B cell (primary cell): Measurements from ENCODE around the gene NFE2. TPM values are rescaled to one million over a fixed set of nuclear protein-coding genes. Genes with fewer than 3 reads are reported as not detected.

Experiments used
- ATAC-seq: fragments of 200-7000 bp; cut with Tn5 transposase; one replicate; pipeline ENCODE4 v1.10.0; 2021; ENCODE audit warnings: low read depth, mild to moderate bottlenecking, moderate number of reproducible peaks, moderate library complexity
- CTCF ChIA-PET: fragments of 350-600 bp; sonication (Branson Sonifier 250); formaldehyde crosslinking; loops from one replicate; lab custom pipeline; 2021; ENCODE audit warnings: antibody characterized with exemption, inconsistent platforms; lab: Charles Lee
- POLR2A ChIA-PET: fragments of 350-600 bp; sonication (Branson Sonifier 250); formaldehyde crosslinking; loops from one replicate; lab custom pipeline; 2021; ENCODE audit warnings: antibody characterized with exemption; lab: Charles Lee
- DNase-seq: peaks from one replicate; pipeline ENCODE4 v3.0.0; 2013
- H2AFZ ChIP-seq: 2 replicates; pipeline ENCODE4 v1.6.1; 2012; ENCODE audit warnings: mild to moderate bottlenecking, low read depth, low read length; ENCODE audit not compliant: insufficient read depth, poor library complexity, severe bottlenecking
- H3K27ac ChIP-seq, 2 donors: 1 replicate in 1 of 2; 2 replicates in 1 of 2; pipeline ENCODE4 v1.5.1; 2012 to 2013; ENCODE audit warnings: low read length in 2 of 2, mild to moderate bottlenecking in 2 of 2, moderate library complexity in 1 of 2
- H3K27me3 ChIP-seq, 4 experiments: fragments of 200-600 bp in 1 of 4; sonication (generic) in 1 of 4; replicated peaks in 1 of 4; 1 replicate in 2 of 4; 2 replicates in 2 of 4; pipeline versions ENCODE4 v1.6.1 to v1.7.0; 2013 to 2016; ENCODE audit warnings: low read length in 3 of 4, mild to moderate bottlenecking in 2 of 4, mixed read lengths in 1 of 4, moderate library complexity in 1 of 4; ENCODE audit not compliant: insufficient read depth in 4 of 4, control insufficient read depth in 3 of 4; ENCODE audit errors: control extremely low read depth in 1 of 4
- H3K36me3 ChIP-seq, 2 experiments: replicated peaks in 1 of 2; 1 replicate in 1 of 2; 2 replicates in 1 of 2; pipeline versions ENCODE4 v1.6.1 to v1.7.1; 2013; ENCODE audit warnings: low read length in 1 of 2; ENCODE audit not compliant: insufficient read depth in 2 of 2, control insufficient read depth in 1 of 2; ENCODE audit errors: control extremely low read depth in 1 of 2, extremely low read depth in 1 of 2
- H3K4me1 ChIP-seq, 2 donors: fragments of 200-600 bp in 1 of 2; sonication (generic) in 1 of 2; 1 replicate in 1 of 2; 2 replicates in 1 of 2; pipeline versions ENCODE4 v1.5.1 to v1.6.1; 2013 to 2017; ENCODE audit warnings: low read length in 2 of 2; ENCODE audit not compliant: control insufficient read depth in 2 of 2, insufficient read depth in 2 of 2
- H3K4me2 ChIP-seq: replicated peaks from 2 replicates; pipeline ENCODE3; 2012; ENCODE audit warnings: mild to moderate bottlenecking, low read depth, low read length; ENCODE audit not compliant: poor library complexity, severe bottlenecking
- H3K4me3 ChIP-seq, 5 experiments: fragments of 200-600 bp in 1 of 5; sonication (generic) in 1 of 5; 1 replicate in 3 of 5; 2 replicates in 2 of 5; pipeline versions ENCODE4 v1.5.1 to v1.7.0; 2011 to 2016; ENCODE audit warnings: low read length in 4 of 5, mild to moderate bottlenecking in 4 of 5, low read depth in 2 of 5, control low read depth in 1 of 5, moderate library complexity in 1 of 5; ENCODE audit not compliant: insufficient read depth in 1 of 5; ENCODE audit errors: control extremely low read depth in 1 of 5, extremely low read depth in 1 of 5
- H3K79me2 ChIP-seq: fragments of 200-600 bp; sonication (generic); one replicate; pipeline ENCODE4 v1.6.0; 2016; ENCODE audit warnings: low read length; ENCODE audit not compliant: control insufficient read depth, insufficient read depth
- H3K9ac ChIP-seq: fragments of 200-600 bp; sonication (generic); 2 replicates; pipeline ENCODE4 v1.6.1; 2017; ENCODE audit warnings: mild to moderate bottlenecking, low read length, moderate library complexity
- H3K9me3 ChIP-seq, 3 donors: one replicate each; pipeline versions ENCODE4 v1.6.1 to v1.7.1; 2013; ENCODE audit warnings: low read length in 2 of 3; ENCODE audit not compliant: control insufficient read depth in 2 of 3, insufficient read depth in 1 of 3; ENCODE audit errors: control extremely low read depth in 1 of 3
- H4K20me1 ChIP-seq: 2 replicates; pipeline ENCODE4 v1.6.0; 2012; ENCODE audit warnings: mild to moderate bottlenecking, low read length; ENCODE audit not compliant: insufficient read depth, control insufficient read depth, poor library complexity, severe bottlenecking
- H3K27ac Mint-ChIP-seq: one replicate; pipeline ENCODE4 v1.8.0; 2021; ENCODE audit warnings: mixed read lengths
- H3K27me3 Mint-ChIP-seq: one replicate; pipeline ENCODE4 v1.8.0; 2021; ENCODE audit warnings: mixed read lengths
- H3K4me1 Mint-ChIP-seq: one replicate; pipeline ENCODE4 v1.8.0; 2021; ENCODE audit warnings: mixed read lengths
- H3K4me3 Mint-ChIP-seq: one replicate; pipeline ENCODE4 v1.8.0; 2021; ENCODE audit warnings: mixed read lengths
- H3K9me3 Mint-ChIP-seq: one replicate; pipeline ENCODE4 v1.8.0; 2022; ENCODE audit warnings: mixed read lengths; ENCODE audit not compliant: insufficient read depth
- CTCF ChIP-seq: fragments of 200-600 bp; IDR thresholded peaks from one replicate; pipeline ENCODE4 v1.8.0; 2022; ENCODE audit warnings: antibody characterized with exemption, mild to moderate bottlenecking
- EZH2 ChIP-seq: IDR thresholded peaks from 2 replicates; pipeline ENCODE4 v1.6.1; 2012; ENCODE audit warnings: borderline replicate concordance, low read depth, mild to moderate bottlenecking, moderate library complexity, low read length; ENCODE audit not compliant: insufficient read depth, poor library complexity, severe bottlenecking
- WGBS: methylation state at CpG from one replicate; pipeline ENCODE4 v1.1.5; 2013; ENCODE audit warnings: missing lambda C conversion rate; ENCODE audit not compliant: insufficient coverage; 5-methylcytosine and 5-hydroxymethylcytosine counted together
- intact Hi-C: fragments of 100-400 bp; cut with micrococcal nuclease; formaldehyde crosslinking; loops from one replicate; pipeline ENCODE4 v1.10.0; 2022
- polyA plus RNA-seq: library from polyadenylated mRNA; depleted of rRNA; stranded (reverse); fragments of >200 nt; gene quantifications from 2 replicates; pipeline ENCODE4 v1.2.3, GENCODE V29; 2012
- total RNA-seq, 2 donors: library from RNA; stranded (reverse); fragments of 120-200 nt in 1 of 2; gene quantifications; 1 replicate in 1 of 2; 2 replicates in 1 of 2; pipeline versions ENCODE4 v1.2.3 to v1.2.4, GENCODE V29; 2013 to 2022

Gene NFE2
- total and polyA plus RNA-seq, 2 donors (not counting 1 experiment from before 2014, with no cell fraction given) = 0.60 TPM; not detected in 1

GRCh38 chr12:54259194-54260011 lies 41.4 kb downstream of the NFE2 start:
- Histone ChIP-seq H3K27me3 (no peaks in the 10 kb centered on the region), H3K4me1 (peaks cover 17 to 23% of the 10 kb centered on the region in 2 donors), H2AFZ (peak overlapping the region; percentile 65), H3K4me3 (peak overlapping the region; percentile 35 to 62 (median 46)), H3K79me2 (peaks cover 58% of the 10 kb centered on the region), H3K27ac (peak overlapping the region in 1 of 2 donors; percentile 81), H3K4me2 (peak overlapping the region; percentile 84), H3K36me3 (peaks cover 6 to 23% of the 10 kb centered on the region in 2 experiments), H3K9ac (peak overlapping the region; percentile 65), H3K9me3 (no peaks in the 10 kb centered on the region), H4K20me1 (no peaks in the 10 kb centered on the region)
- intact Hi-C loops = loop anchor here (1.0 kb wide), 1 partner anchor 20 kb away; no protein-coding TSS in a partner anchor
- peak; percentile 80 for DNase-seq
- Mint-ChIP-seq H3K27me3 (no peaks in the 10 kb centered on the region), H3K9me3 (no peaks in the 10 kb centered on the region), H3K27ac (peak overlapping the region; percentile 86), H3K4me1 (peaks cover 26% of the 10 kb centered on the region), H3K4me3 (peak overlapping the region; percentile 88)
- ChIA-PET CTCF (interaction anchor here (0.7 to 1.8 kb wide), 8 partner anchors 13 to 140 kb away, joined by 3 to 7 read pairs (median 4); partner anchors contain the start of gene NFE2), POLR2A (interaction anchor here (1.4 to 2.7 kb wide), 2 partner anchors 8 to 21 kb away, joined by 3 to 19 read pairs; partner anchors contain the start of genes CBX5 and HNRNPA1)
- peak; percentile 94 for ATAC-seq
- 0% methylated on average over 3 of the region's 11 CpGs for WGBS
- TF ChIP-seq CTCF (no peak), EZH2 (no peak)

- H3K4me3 ChIP-seq = no peak overlapping the region
- Mint-ChIP-seq H3K27me3 (no peaks in the 10 kb centered on the region), H3K27ac (no peak overlapping the region), H3K4me1 (peaks cover 26% of the 10 kb centered on the region), H3K4me3 (no peak overlapping the region), H3K9me3 (no peaks in the 10 kb centered on the region)
- H3K4me1 ChIP-seq = peaks cover 17 to 23% of the 10 kb centered on the region in 2 donors
- no peak overlapping the region for H3K9ac ChIP-seq
- H3K9me3 ChIP-seq = no peaks in the 10 kb centered on the region
- ATAC-seq = no peak
- DNase-seq = no peak
- no peak for TF ChIP-seq CTCF
- no peak for TF ChIP-seq EZH2
- peaks cover 56% of the 10 kb centered on the region for H3K79me2 ChIP-seq
- H3K4me2 ChIP-seq = no peak overlapping the region
- no peak overlapping the region for H3K27ac ChIP-seq
- intact Hi-C loops = no loop called here
- no peaks in the 10 kb centered on the region for H3K27me3 ChIP-seq
- H2AFZ ChIP-seq = no peak overlapping the region
- CTCF ChIA-PET = interaction anchor here (0.8 to 1.8 kb wide), 5 partner anchors 12 to 141 kb away, joined by 3 to 7 read pairs (median 5); no protein-coding TSS in a partner anchor
- POLR2A ChIA-PET = interaction anchor here (0.6 to 2.7 kb wide), 2 partner anchors 22 to 42 kb away, joined by 9 to 19 read pairs; partner anchors contain the start of genes CBX5 and HNRNPA1
- H4K20me1 ChIP-seq = no peaks in the 10 kb centered on the region
- H3K36me3 ChIP-seq = peaks cover 6 to 23% of the 10 kb centered on the region in 2 experiments
Measured at GRCh38 chr12:54258201-54258681, 42.6 kb downstream of the NFE2 start.
